ENCODE data around the gene METTL22. TPM values are rescaled to one million over a fixed set of nuclear protein-coding genes. Genes with fewer than 3 reads are reported as not detected.

METTL22 gene
- total RNA-seq, 2 donors from 2014 or later: 16.3 to 56.6 TPM

DNA sequence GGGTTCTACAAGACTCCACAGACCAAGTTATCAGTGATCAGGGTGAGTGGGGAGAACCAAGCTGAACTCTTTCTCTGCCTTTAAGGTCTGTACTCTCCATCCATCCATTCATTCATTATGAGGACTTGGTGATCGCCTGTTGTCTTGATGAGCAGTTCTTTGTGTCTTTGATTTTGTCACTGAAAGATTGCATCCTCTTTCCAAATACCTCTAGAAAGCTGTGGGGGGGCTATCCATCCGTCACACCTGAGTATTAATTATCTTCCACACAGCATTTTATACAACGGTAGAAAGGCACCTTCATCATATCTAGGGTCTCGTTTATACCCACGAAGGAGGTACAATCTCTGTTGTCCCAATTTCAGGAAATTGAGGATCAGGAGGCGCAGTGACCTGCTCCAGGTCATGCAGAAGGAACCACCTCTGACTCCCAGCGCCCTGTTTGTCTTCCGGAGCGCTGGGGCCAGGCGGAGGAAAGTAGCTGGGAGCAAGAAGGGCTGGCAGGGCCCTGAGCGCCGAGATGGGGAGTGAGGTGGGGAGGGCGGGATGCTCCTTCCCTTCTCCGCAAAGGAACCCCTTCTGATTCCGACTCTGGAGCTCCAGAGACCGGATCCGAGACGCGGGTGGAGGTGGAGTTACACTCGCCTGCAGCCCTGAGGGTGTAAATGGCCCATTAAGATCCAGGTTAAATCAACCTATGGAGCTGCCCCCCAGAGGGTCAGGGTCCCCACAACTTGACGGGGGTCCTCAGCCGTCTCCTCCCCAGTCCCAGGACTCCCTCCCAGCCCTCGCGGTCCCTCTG lies 52.3 kb downstream of the METTL22 start:
- Histone ChIP-seq H3K4me1 (replicated peaks) (no peaks in the 10 kb centered on the region), H3K9me3 (no peaks in the 10 kb centered on the region), H3K27me3 (replicated peaks; ENCODE audit: insufficient read depth) (no peaks in the 10 kb centered on the region), H3K4me3 (peak overlapping the region; percentile 63 to 73), H3K36me3 (no peaks in the 10 kb centered on the region), H3K27ac (peak overlapping the region; percentile 28 to 73)
- DNase-seq (ENCODE audit: low spot score): no peak
- TF ChIP-seq POLR2AphosphoS5 (IDR thresholded peaks at IDR 0.05) (no peak), POLR2A (IDR thresholded peaks at IDR 0.05) (no peak)
- TF ChIP-seq, protein P1, sequence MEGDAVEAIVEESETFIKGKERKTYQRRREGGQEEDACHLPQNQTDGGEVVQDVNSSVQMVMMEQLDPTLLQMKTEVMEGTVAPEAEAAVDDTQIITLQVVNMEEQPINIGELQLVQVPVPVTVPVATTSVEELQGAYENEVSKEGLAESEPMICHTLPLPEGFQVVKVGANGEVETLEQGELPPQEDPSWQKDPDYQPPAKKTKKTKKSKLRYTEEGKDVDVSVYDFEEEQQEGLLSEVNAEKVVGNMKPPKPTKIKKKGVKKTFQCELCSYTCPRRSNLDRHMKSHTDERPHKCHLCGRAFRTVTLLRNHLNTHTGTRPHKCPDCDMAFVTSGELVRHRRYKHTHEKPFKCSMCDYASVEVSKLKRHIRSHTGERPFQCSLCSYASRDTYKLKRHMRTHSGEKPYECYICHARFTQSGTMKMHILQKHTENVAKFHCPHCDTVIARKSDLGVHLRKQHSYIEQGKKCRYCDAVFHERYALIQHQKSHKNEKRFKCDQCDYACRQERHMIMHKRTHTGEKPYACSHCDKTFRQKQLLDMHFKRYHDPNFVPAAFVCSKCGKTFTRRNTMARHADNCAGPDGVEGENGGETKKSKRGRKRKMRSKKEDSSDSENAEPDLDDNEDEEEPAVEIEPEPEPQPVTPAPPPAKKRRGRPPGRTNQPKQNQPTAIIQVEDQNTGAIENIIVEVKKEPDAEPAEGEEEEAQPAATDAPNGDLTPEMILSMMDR (IDR thresholded peaks at IDR 0.05): no peak
- intact Hi-C loops (cut with DNase I): no loop called here
- 13% methylated on average over 23 of the region's 24 CpGs for WGBS

DNA sequence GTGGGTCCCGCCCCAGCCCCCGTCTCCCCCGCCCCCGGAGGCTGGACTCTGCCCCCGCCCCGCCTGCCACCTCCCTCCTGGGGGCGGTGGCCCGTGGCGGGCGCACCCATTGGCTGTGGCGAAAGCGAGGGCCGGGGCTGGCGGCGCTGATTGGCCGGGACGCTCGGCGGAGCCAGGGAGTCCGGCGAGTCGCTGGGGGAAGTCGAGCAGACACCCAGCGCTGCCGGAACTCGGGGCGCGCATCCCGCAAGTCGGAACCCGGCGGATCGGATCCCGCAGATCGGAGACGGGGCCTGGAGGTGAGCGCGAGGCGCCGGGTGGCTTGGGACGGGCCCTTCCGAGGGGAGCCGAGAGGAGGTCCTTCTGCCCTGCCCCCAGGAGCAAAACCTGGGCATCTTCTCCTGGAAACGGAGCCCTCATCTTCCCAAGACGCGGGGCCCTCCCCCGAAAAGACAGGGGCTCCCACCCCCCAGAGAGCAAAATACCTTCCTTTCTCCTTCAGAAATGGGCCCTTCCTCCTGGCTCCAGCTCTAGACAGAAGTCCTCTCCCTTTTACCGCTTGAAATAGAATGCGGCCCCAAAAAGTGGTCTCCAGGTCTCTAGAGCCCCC lies 53.0 kb downstream of the METTL22 start, which contains the start of gene ABAT:
Gene ABAT, plus strand, starts transcription at position 205 of the 610 bp plus-strand sequence. CDS start 61,123 bp downstream, outside the sequence.
- intact Hi-C loops (cut with DNase I): loop anchor here (5.0 kb wide), 1 partner anchor 193 kb away; the partner anchor contains the start of gene CARHSP1
- 4% methylated on average over 35 of the region's 49 CpGs for WGBS
- peak; percentile 95 for DNase-seq (ENCODE audit: low spot score)
- Histone ChIP-seq H3K4me1 (replicated peaks) (no peaks in the 10 kb centered on the region), H3K36me3 (no peaks in the 10 kb centered on the region), H3K27ac (peak within 1 kb of the TSS; percentile 28 to 73), H3K4me3 (peak within 1 kb of the TSS; percentile 63 to 73), H3K9me3 (no peaks in the 10 kb centered on the region), H3K27me3 (replicated peaks; ENCODE audit: insufficient read depth) (no peaks in the 10 kb centered on the region)
- peak; percentile 83 for TF ChIP-seq POLR2A (IDR thresholded peaks at IDR 0.05)
- TF ChIP-seq, protein P1 (IDR thresholded peaks at IDR 0.05): no peak
- peak; percentile 86 for TF ChIP-seq POLR2AphosphoS5 (IDR thresholded peaks at IDR 0.05)

DNA sequence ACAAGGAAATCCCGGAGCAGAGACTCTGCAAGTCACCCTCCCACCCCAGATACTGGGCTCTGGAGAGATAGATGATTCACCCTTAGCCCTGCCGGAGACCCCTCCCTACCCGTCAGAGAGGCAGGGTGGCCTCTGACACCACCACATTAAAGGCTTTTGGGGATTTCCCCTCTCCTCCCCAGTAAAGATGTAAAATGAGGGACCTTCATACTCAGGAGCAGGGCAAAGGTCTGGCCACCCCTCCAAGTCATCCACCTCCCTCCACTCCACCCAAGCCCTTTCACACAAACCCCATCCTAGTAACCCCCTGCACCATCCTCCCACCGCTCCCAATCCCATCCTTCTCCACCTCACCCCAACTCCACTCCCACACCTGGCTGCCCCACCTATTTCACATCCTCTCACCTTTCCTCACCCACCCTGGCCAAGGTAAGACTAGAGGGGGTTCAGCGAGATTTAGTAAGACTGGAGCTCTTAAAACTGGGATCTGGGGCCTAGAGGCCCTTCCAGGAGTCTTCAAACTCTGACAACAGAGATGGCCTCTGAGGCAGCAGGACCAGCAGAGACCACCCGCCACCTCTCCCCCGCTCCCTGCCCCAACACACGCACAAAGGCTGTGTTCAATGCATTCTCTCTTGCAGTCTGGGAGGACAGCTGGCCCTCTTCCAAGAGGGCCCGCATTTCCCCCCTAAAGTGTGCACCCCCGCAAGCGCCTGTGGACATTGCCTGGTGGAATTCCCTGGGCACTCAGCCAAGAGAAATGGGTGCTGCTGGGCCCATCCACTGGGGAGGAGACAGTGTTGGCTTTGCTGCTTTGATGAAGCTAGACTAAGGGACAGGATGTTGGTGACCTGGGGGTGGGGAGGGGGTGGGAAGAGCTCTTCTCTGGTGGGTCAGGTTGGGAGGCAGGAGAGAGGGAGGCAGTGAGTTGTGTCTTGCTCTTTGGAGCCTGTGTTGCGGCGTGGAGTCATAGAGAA lies 54.0 kb downstream of the METTL22 start:
- Histone ChIP-seq H3K4me1 (replicated peaks) (no peaks in the 10 kb centered on the region), H3K9me3 (no peaks in the 10 kb centered on the region), H3K4me3 (peak overlapping the region; percentile 63 to 73), H3K27me3 (replicated peaks; ENCODE audit: insufficient read depth) (no peaks in the 10 kb centered on the region), H3K27ac (no peak overlapping the region), H3K36me3 (no peaks in the 10 kb centered on the region)
- intact Hi-C loops (cut with DNase I): loop anchor here (5.0 kb wide), 1 partner anchor 192 kb away; the partner anchor contains the start of gene CARHSP1
- WGBS: 57% methylated on average over 13 of the region's 13 CpGs
- TF ChIP-seq POLR2A (IDR thresholded peaks at IDR 0.05): no peak
- TF ChIP-seq, protein P1 (IDR thresholded peaks at IDR 0.05): no peak
- no peak for TF ChIP-seq POLR2AphosphoS5 (IDR thresholded peaks at IDR 0.05)
- no peak for DNase-seq (ENCODE audit: low spot score)

DNA sequence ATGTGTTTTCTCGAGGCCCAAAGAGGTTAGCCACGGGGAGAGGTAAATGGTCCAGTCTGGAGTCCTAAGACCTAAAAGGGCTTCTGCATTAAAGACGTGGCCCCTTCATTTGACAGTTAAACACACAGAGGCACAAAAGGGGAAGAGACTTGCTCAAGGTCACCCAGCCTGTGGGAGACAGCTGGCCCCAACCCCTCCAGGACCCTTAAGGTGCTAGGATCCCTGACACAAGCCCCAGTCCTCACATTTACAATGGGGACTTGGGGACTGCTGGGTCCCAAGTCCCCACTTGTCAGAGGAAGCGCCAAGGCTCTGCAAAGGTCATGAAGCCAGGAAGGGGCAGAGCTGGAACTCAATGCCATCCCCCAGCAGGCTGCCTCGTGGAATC lies 54.7 kb downstream of the METTL22 start:
- intact Hi-C loops (cut with DNase I): loop anchor here (5.0 kb wide), 1 partner anchor 191 kb away; the partner anchor contains the start of gene CARHSP1
- no peaks in the 10 kb centered on the region for H3K9me3 ChIP-seq
- no peak overlapping the region for H3K27ac ChIP-seq
- 83% methylated on average over 5 of the region's 5 CpGs for WGBS
- no peak overlapping the region for H3K4me3 ChIP-seq
- no peak for DNase-seq (ENCODE audit: low spot score)
- no peaks in the 10 kb centered on the region for H3K4me1 ChIP-seq (replicated peaks)
- no peaks in the 10 kb centered on the region for H3K36me3 ChIP-seq
- no peaks in the 10 kb centered on the region for H3K27me3 ChIP-seq (replicated peaks; ENCODE audit: insufficient read depth)
- TF ChIP-seq POLR2A (IDR thresholded peaks at IDR 0.05) (no peak), POLR2AphosphoS5 (IDR thresholded peaks at IDR 0.05) (no peak)

Data from prostate gland (tissue), 2 donors.